ENCODE data around the gene PIEZO2.

- TF ChIP-seq CTCF (conservative IDR thresholded peaks at IDR 0.05; ENCODE audit: low read length) (no peak), EZH2phosphoT487 (IDR thresholded peaks at IDR 0.05; ENCODE audit: borderline replicate concordance) (no peak)
These were observed 114.0 kb downstream of the PIEZO2 start for GRCh38 chr18:11035376-11035775.
